ENCODE data around the gene INTS1. TPM values are rescaled to one million over a fixed set of nuclear protein-coding genes. Genes with fewer than 3 reads are reported as not detected.

The INTS1 gene
- polyA plus RNA-seq, 3 donors, result 44.8 to 54.7 (median 49.1) TPM

GRCh38 chr7:1542841-1543747 is 38.9 kb upstream of the INTS1 start:
- 79 to 86% (median 84%) methylated on average over 37 to 38 of the region's 38 CpGs for WGBS, 3 donors
- no peak overlapping the region for H3K27ac ChIP-seq (ENCODE audit: low read depth, low read length)

DNA sequence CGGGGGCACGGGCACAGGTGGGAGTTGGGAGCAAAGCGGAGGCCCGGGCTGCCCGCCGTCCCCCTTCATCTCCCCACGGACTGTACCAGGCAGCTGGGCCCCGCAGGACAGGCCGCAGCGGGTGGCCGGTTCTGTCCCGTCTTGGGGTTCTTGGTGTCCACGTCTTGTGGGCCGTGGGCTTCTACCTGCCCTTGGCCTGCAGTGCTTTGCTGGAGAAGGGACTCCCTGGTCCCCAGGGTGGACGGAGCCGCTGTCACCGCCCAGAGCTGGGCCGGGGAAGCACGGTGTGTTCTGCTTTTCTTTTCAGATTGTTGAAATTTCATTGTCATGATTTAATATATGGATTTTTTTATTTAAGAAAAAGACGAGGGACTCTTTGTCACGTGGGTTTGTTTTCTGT is 38.1 kb upstream of the INTS1 start:
- 88 to 93% (median 89%) methylated on average over 21 of the region's 21 CpGs for WGBS, 3 donors
- no peak overlapping the region for H3K27ac ChIP-seq (ENCODE audit: low read depth, low read length)

- WGBS, 3 donors, result 85 to 92% (median 89%) methylated on average over 33 of the region's 33 CpGs
- H3K27ac ChIP-seq (ENCODE audit: low read depth, low read length), result no peak overlapping the region
These were observed 37.4 kb upstream of the INTS1 start for GRCh38 chr7:1541431-1542162.

GRCh38 chr7:1540776-1541271 is 36.6 kb upstream of the INTS1 start:
- 90 to 94% (median 92%) methylated on average over 29 to 31 of the region's 31 CpGs for WGBS, 3 donors
- H3K27ac ChIP-seq (ENCODE audit: low read depth, low read length), result no peak overlapping the region

DNA sequence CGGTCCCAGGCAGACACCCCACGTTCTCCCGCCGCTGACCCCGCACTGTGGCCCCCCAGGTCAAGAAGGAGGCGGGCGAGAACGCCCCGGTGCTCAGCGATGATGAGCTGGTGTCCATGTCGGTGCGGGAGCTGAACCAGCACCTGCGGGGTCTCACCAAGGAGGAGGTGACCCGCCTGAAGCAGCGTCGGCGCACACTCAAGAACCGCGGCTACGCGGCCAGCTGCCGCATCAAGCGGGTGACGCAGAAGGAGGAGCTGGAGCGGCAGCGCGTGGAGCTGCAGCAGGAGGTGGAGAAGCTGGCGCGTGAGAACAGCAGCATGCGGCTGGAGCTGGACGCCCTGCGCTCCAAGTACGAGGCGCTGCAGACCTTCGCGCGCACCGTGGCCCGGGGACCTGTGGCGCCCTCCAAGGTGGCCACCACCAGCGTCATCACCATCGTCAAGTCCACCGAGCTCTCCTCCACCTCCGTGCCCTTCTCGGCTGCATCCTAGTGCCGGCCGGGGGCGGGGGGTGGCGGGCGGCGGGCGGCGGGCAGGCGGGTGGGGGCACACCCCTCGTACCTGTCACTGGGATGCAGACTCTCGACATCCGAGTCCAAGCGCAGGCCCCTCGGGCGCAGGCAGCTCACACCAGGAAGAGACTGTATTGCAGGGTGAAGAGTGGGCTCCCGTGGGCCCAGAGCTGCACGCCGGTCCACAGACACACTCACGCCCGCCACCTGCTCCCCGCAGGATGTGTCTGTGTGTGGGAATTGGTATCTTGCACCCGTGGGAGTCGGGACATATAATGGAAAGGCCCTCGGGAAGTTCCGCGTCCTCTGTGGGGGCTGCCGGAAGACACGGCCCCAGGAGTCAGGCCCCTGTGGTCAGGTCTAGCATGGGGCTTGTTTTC is 35.9 kb upstream of the INTS1 start:
- no peak overlapping the region for H3K27ac ChIP-seq (ENCODE audit: low read depth, low read length)
- WGBS, 3 donors, result 94 to 95% (median 94%) methylated on average over 63 to 73 of the region's 73 CpGs

DNA sequence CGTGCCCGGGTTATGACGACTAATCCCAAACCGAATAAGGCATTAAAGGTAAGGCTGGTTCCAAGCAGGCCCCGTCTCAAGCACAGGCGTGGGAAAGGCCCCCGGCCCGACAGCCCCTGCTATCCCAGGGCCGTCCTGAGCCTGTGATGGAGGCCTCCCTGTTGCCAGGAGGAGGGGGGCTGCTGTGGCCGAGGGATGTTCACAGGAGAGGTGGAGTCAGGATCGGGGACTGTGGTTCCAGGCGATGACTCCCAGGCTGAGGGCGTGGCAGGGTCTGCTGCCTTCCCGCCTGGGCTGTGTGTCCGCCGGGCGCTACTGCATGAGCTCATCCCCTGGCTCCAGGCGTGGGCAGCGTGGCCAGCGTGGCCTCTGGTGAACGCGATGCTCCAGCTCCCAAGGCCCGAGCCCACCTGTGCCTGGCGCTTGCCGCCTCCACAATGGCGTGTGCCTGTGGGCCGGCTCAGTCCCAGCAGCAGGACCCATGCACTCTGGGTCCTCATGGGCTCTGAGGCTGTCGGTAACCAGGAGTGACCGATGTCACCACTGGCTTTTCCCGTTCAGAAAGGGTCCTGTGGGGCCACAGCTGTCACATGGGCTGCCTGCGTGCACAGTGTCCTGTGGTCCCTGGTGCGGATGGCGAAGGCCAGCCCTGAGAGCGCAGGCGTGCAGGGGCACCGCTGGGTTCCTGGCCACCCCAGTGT is 35.1 kb upstream of the INTS1 start:
- no peak overlapping the region for H3K27ac ChIP-seq (ENCODE audit: low read depth, low read length)
- WGBS, 3 donors, result 78 to 85% (median 80%) methylated on average over 35 to 36 of the region's 36 CpGs

DNA sequence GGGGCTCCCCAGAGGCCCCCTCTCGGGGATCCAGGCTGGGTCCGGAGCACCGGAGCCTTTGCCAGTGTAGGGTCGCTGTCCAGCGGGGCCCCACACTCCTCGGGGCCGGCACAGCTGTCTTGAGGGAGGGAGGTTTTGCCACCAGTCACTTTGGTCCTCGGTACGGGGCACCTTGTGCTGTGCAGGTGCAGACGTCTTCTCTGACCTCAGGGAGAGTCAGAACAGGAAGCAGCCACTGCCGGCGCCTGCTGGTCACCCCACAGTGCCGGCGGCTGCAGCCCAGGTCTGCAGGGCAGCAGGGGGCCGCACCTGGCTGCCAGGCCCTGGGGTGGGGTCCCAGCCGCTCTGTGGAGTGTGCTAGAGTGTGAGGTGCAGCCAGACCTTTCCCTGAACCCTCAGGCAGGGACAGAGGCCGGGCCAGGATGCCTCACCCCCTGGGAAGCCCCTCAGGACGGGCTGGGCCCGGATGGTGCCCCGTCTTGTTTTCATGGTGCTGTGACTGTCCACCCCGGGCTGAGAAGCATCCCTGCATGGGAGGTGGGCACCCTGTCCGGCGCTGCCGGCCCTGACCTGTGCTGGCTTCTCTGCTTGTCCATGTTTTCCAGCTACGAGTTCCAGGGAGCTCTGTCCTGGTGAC is 34.5 kb upstream of the INTS1 start:
- no peak overlapping the region for H3K27ac ChIP-seq (ENCODE audit: low read depth, low read length)
- WGBS, 3 donors, result 67 to 74% (median 68%) methylated on average over 23 to 25 of the region's 25 CpGs

DNA sequence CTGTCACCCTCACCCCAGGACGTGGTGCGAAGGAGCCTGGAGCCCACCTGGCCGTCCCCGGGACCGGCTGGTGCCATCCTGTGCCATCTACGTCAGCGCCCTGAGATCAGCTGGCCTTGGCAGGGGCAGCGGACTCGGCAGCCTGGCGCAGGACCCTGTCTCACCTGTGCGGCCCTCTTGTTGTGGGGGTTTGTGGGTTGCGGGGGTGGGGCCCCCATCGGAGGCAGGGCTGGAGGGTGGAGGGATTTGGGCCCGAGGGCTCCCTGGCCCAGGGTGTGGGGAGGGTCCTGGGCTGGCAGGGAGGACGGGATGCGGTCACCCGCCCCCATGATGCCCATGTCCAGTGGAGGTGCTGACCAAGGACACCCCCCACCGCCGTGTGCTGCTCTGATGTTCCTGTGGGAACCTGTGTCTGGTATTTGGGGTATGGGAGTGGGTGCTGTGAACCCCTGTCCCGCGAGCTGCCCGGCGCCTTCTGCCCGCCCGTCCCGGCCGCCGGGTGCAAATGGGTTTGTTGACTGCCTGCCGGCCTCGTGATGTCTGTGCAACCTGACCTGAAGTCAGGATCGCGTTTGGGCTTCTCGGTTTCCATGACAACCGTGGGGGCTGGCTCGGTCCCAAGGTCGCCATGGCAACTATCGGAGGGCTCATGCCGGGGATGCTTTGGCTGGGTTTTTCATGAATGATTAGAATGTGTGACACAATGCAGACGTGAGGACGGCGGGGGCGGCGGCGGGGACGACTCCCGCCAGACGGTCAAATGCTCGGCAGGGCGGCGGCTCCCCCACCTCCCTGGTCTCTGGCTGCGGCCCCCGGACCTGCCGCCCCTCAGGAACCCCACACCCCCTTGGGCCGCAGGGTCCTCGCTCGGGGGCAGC is 33.6 kb upstream of the INTS1 start:
- 29 to 45% (median 42%) methylated on average over 45 to 56 of the region's 56 CpGs for WGBS, 3 donors
- H3K27ac ChIP-seq (ENCODE audit: low read depth, low read length), result peak overlapping the region; percentile 92

DNA sequence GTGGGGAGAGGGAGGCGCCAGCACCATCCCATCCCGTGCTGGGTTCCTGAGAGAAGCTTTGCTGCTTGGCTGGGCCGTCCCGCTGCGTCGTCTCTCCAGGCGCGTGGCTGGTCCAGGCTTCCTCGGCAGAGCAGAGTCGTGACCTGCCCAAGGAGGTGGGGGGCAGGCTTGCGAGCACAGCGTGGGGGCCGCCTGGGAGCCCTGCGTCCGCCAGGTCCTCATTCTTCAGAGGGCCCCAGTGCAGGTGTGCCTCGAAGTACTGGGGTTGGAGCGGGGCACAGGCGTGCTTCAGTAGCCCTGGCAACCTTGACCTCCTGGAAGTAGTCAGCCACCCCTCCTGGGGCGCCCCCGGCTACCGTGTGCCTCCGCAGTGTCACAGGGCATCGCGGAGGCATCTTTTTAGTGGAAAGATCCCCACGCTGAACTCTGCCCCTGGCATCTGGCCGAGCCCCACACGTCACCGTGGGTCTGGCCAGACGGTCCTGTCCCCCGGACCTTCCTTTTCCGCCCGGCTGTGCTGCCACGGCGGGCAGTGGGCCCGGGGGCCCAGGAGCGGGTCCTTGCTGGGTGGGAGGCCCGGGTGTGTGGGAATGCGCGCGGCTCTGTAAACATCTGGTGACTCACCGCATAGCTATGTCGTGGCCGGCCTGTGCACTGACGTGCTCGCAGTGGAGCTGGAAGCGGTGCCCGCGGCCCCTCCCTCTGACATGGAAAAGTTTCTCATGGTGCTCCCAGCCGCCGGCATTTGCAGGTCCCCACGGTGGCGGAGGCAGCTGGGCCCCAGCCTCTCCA is 32.8 kb upstream of the INTS1 start:
- WGBS, 3 donors, result 16 to 43% (median 33%) methylated on average over 49 to 52 of the region's 52 CpGs
- H3K27ac ChIP-seq (ENCODE audit: low read depth, low read length), result peak overlapping the region; percentile 92

DNA sequence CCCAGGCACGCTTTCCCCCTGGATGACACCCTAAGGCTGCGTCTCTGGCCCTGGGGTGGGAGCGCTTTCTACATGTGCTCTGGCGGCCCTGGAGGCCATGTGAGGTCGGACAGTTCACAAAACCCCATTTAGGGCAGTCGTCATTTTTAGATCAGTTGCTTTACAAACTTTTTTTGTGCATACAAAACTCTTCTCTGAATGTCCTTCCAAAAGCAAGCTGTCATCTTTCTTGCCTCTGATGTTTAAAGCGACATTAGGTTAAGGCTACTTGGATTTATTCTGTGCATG is 32.2 kb upstream of the INTS1 start:
- 58 to 70% (median 66%) methylated on average over 7 of the region's 7 CpGs for WGBS, 3 donors
- H3K27ac ChIP-seq (ENCODE audit: low read depth, low read length), result no peak overlapping the region

GRCh38 chr7:1535701-1536454 is 31.7 kb upstream of the INTS1 start:
- WGBS, 3 donors, result 82 to 86% (median 83%) methylated on average over 40 to 42 of the region's 42 CpGs
- no peak overlapping the region for H3K27ac ChIP-seq (ENCODE audit: low read depth, low read length)

- WGBS, 3 donors, result 57 to 64% (median 62%) methylated on average over 6 of the region's 6 CpGs
- no peak overlapping the region for H3K27ac ChIP-seq (ENCODE audit: low read depth, low read length)
These were observed 30.9 kb upstream of the INTS1 start for GRCh38 chr7:1535100-1535458.

DNA sequence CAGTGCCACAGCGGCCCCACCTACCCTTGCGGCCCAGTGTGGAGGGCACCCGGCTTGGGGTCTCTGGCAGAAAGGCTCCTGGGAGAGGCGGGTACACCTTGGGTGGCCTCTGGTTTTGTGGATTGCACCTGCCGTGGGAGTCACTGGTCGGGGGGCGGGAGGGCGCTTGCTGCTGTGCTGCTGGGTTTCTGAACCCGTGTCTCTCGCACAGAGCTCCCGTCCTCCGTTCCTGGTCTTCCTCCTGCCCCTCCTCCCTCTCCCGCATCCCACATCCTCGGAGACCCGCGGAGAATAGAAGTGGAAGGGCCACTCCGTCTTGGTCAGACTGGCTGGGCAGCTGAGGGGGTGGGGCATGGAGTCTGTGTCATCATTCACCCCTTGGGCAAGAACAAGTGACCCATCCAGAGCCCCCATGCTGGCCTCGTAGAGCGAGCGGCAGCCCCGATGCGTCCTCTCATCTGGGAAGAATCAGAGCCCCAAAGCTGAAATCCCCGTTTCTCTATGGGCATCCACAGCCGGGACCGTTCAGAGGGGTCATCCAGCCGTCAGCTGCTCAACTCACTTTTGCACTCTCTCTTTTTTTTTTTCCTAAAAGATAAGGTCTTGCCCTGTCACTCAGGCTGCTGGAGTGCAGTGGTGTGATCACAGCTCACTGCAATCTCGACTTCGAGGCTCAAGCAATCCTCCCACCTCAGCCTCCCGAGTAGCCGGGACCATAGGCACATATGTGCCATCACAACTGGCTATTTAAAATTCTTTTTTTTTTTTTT is 30.3 kb upstream of the INTS1 start:
- no peak overlapping the region for H3K27ac ChIP-seq (ENCODE audit: low read depth, low read length)
- 84 to 88% (median 88%) methylated on average over 28 to 30 of the region's 30 CpGs for WGBS, 3 donors

DNA sequence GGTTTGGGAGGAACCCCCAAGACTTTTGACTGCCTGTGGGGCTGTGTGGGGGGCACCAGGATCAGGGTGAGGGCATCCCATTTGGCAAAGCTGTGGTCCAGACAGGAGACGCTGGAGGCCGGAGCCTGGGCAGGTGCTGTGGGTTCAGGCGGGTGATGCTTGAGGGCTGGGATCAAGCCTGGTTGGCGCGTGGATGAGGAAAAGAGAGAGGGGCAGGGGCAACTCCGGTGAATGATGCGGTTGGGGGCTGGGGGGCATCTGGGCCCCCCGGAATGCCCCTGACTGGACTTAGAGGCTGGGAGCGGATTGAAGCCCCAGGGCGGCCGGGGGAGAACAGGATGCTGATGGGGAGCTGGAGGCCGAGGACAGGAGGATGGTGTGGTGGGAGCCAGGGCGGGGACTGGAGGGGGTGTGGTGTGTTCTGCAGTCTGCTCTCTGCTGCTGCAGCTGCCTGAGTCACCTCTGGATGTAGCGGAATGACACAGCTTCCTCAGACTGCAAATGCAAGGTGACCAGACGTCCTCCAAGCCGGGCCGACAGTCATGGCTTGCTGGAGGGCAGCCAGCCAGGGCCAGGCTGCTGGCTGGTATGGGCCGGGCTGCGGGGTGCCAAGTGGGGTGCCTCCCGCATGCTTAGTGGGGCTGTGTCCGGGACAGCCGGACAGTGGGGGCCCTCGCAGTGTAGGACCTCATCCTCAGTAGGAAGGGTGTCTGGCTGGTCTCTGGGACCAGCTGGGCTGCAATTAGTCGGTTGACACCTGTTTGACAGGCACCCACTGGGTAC is 29.5 kb upstream of the INTS1 start:
- 66 to 68% (median 67%) methylated on average over 24 of the region's 24 CpGs for WGBS, 3 donors
- peak overlapping the region; percentile 93 for H3K27ac ChIP-seq (ENCODE audit: low read depth, low read length)
